GM12801 (cell line): ENCODE measurements around the gene DRC1.

Experiments used
- CTCF ChIP-seq: IDR thresholded peaks from one replicate; pipeline ENCODE4 v1.5.1; 2011; ENCODE audit warnings: control low read depth; ENCODE audit not compliant: insufficient read length; ENCODE audit errors: extremely low read depth

Gene DRC1

GRCh38 chr2:26455670-26456439, 54.1 kb downstream of the DRC1 start:
- no peak for TF ChIP-seq CTCF

- no peak for TF ChIP-seq CTCF
Observed at GRCh38 chr2:26456440-26457250, 54.9 kb downstream of the DRC1 start.

DNA sequence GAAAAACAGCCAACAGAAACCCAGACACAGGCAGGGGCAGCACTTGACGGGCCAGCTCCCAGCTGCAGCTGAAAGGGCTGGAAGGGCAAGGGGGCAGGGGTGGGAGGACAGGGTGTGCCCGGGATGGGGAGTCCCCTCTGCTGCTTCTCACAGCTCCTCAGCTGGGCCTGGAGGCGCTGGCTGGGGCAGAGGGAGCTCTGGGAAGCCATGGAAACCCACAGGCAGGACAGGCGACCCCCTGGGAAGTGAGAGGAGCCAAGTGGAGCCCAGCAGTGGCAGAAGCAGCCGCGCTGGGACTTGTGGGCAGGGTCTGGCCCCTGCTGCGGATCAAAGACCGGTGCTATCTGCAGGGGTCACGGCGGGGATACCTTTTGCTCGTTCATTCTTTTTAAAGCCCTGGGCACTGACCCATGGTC, 55.5 kb downstream of the DRC1 start:
- no peak for TF ChIP-seq CTCF

DNA sequence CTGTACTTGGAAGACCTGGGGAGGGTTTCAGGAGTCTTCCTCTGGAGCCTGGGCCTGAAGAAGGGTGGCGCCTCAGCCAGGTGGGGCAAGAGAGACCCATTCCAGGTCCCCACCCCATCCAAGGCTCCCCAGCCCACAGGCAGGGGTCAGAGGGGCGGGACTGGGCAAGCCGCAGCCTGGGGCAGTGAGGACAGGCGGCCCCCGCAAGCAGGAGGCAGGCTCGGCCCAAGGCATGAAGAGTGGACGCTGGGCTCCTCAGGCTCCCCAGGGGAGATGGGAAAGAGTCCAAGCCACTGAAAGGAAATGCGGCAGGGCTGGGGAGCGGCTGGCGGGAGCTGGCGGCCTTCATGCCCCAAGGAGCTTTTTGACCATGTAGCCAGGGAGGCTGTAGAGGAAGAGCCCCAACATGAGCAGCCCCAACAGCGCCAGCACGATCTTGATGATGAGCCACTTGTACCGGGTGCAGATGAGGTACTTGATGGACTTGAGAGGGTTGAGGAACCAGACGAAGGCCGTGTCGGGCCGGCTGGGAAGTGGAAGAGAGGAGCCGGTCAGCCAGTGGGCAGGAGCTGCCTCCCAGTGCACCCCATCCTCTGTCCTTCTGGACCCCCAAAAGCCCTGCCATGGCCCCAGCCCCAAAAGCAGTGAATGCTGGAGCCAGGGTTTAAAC, 56.1 kb downstream of the DRC1 start:
- no peak for TF ChIP-seq CTCF

GRCh38 chr2:26458365-26459042, 56.8 kb downstream of the DRC1 start:
- TF ChIP-seq CTCF, result no peak

GRCh38 chr2:26459991-26460612, 58.4 kb downstream of the DRC1 start:
- no peak for TF ChIP-seq CTCF
